Liver (tissue), 9 donors: ENCODE results near the gene TMEM200A. TPM values are rescaled to one million over a fixed set of nuclear protein-coding genes. Genes with fewer than 3 reads are reported as not detected.

ENCODE experiments used
- DNase-seq: peaks from one replicate; pipeline ENCODE4 v3.0.0-alpha.2; 2017; ENCODE audit warnings: low spot score
- H3K27ac ChIP-seq, 2 donors: one replicate each; pipeline ENCODE4 v1.7.0; 2013; ENCODE audit warnings: inconsistent platforms in 2 of 2, low read length in 2 of 2, control low read depth in 1 of 2, low read depth in 1 of 2, mild to moderate bottlenecking in 1 of 2
- H3K27me3 ChIP-seq, 4 donors: one replicate each; pipeline versions ENCODE4 v1.6.1 to v1.7.0; 2013; ENCODE audit warnings: low read length in 3 of 4, inconsistent platforms in 1 of 4, mild to moderate bottlenecking in 1 of 4, moderate library complexity in 1 of 4; ENCODE audit not compliant: control insufficient read depth in 4 of 4, insufficient read depth in 4 of 4
- H3K36me3 ChIP-seq, 4 donors: one replicate each; pipeline versions ENCODE4 v1.6.1 to v1.7.0; 2013; ENCODE audit warnings: low read length in 3 of 4, mild to moderate bottlenecking in 3 of 4, low read depth in 1 of 4, moderate library complexity in 1 of 4; ENCODE audit not compliant: control insufficient read depth in 4 of 4, insufficient read depth in 3 of 4
- H3K4me1 ChIP-seq, 4 donors: one replicate each; pipeline versions ENCODE4 v1.6.1 to v1.7.0; 2013; ENCODE audit warnings: low read length in 3 of 4, mild to moderate bottlenecking in 3 of 4, moderate library complexity in 1 of 4; ENCODE audit not compliant: control insufficient read depth in 4 of 4, insufficient read depth in 4 of 4
- H3K4me3 ChIP-seq, 3 donors: one replicate each; pipeline versions ENCODE4 v1.6.1 to v1.7.0; 2013; ENCODE audit warnings: low read length in 3 of 3, control low read depth in 1 of 3, low read depth in 1 of 3, mild to moderate bottlenecking in 1 of 3
- H3K9ac ChIP-seq, 2 donors: one replicate each; pipeline ENCODE4 v1.7.0; 2013; ENCODE audit warnings: low read length in 2 of 2, mild to moderate bottlenecking in 2 of 2, moderate library complexity in 2 of 2, control low read depth in 1 of 2, low read depth in 1 of 2
- H3K9me3 ChIP-seq, 4 donors: one replicate each; pipeline versions ENCODE4 v1.6.1 to v1.7.0; 2013; ENCODE audit warnings: low read length in 3 of 4; ENCODE audit not compliant: control insufficient read depth in 4 of 4
- EGR1 ChIP-seq, 2 donors: IDR thresholded peaks; 2 replicates each; pipeline ENCODE4 v1.6.1; 2016 to 2018; ENCODE audit warnings: antibody characterized with exemption in 2 of 2, low read depth in 2 of 2
- FOXA1 ChIP-seq: IDR thresholded peaks from 2 replicates; pipeline ENCODE4 v1.6.1; 2016; ENCODE audit warnings: antibody characterized with exemption
- FOXA2 ChIP-seq: IDR thresholded peaks from 2 replicates; pipeline ENCODE4 v1.6.1; 2016; ENCODE audit warnings: antibody characterized with exemption
- GABPA ChIP-seq, 2 donors: IDR thresholded peaks in 1 of 2; conservative IDR thresholded peaks in 1 of 2; 2 replicates each; pipeline ENCODE4 v1.6.1; 2016; ENCODE audit warnings: antibody characterized with exemption in 2 of 2, mild to moderate bottlenecking in 1 of 2, moderate library complexity in 1 of 2
- HNF4A ChIP-seq, 2 donors: conservative IDR thresholded peaks; 2 replicates each; pipeline ENCODE4 v1.6.1; 2016; ENCODE audit warnings: antibody characterized with exemption in 2 of 2, mild to moderate bottlenecking in 2 of 2
- HNF4G ChIP-seq: IDR thresholded peaks from 2 replicates; pipeline ENCODE4 v1.6.1; 2016; ENCODE audit warnings: antibody characterized with exemption
- JUND ChIP-seq, 2 donors: IDR thresholded peaks; 2 replicates each; pipeline ENCODE4 v1.6.1; 2016; ENCODE audit warnings: antibody characterized with exemption in 2 of 2
- NR2F2 ChIP-seq: IDR thresholded peaks from 2 replicates; pipeline ENCODE4 v1.6.1; 2016; ENCODE audit warnings: antibody characterized with exemption
- RAD21 ChIP-seq, 2 donors: IDR thresholded peaks; 2 replicates each; pipeline ENCODE4 v1.6.1; 2016; ENCODE audit warnings: antibody characterized with exemption in 2 of 2, mild to moderate bottlenecking in 2 of 2
- RXRA ChIP-seq, 2 donors: IDR thresholded peaks; 2 replicates each; pipeline ENCODE4 v1.6.1; 2017 to 2018; ENCODE audit warnings: antibody characterized with exemption in 2 of 2, mild to moderate bottlenecking in 1 of 2
- SP1 ChIP-seq: IDR thresholded peaks from 2 replicates; pipeline ENCODE4 v1.6.1; 2018; ENCODE audit warnings: antibody characterized with exemption, mild to moderate bottlenecking
- TAF1 ChIP-seq: conservative IDR thresholded peaks from 2 replicates; pipeline ENCODE4 v1.6.1; 2016; ENCODE audit warnings: antibody characterized with exemption, mild to moderate bottlenecking
- YY1 ChIP-seq: IDR thresholded peaks from 2 replicates; pipeline ENCODE4 v1.6.1; 2016; ENCODE audit warnings: antibody characterized with exemption, mild to moderate bottlenecking
- WGBS: extraction: QIAGEN DNeasy Blood & Tissue Kit; methylation state at CpG from one replicate; pipeline ENCODE4 v1.1.7; 2013; 5-methylcytosine and 5-hydroxymethylcytosine counted together
- polyA plus RNA-seq, 2 donors: library from polyadenylated mRNA; stranded (reverse) in 1 of 2; unstranded in 1 of 2; fragments of 200-250 nt in 1 of 2; fragments of >200 nt in 1 of 2; fragmentation: Nextera tagmentation in 1 of 2; extraction: Ambion mirVana in 1 of 2; gene quantifications; one replicate each; pipeline versions ENCODE4 v1.2.1 to v1.2.3, GENCODE V29; 2013 to 2015
- total RNA-seq, 2 donors: library from RNA; depleted of rRNA; stranded (reverse); fragments of >200 nt; gene quantifications; one replicate each; pipeline ENCODE4 v1.2.3, GENCODE V29; 2014
- TF ChIP-seq, protein P1 (sequence below): IDR thresholded peaks from 2 replicates; pipeline ENCODE4 v1.6.1; 2016; ENCODE audit warnings: antibody characterized with exemption, mild to moderate bottlenecking
- TF ChIP-seq, protein P2 (sequence below): IDR thresholded peaks from 2 replicates; pipeline ENCODE4 v1.6.1; 2016; ENCODE audit warnings: antibody characterized with exemption
- TF ChIP-seq, protein P3 (sequence below): fragments of 150-350 bp; IDR thresholded peaks from 2 replicates; pipeline ENCODE4 v1.5.1; 2017; ENCODE audit warnings: improper control_type of control experiment, low read depth, low read length; ENCODE audit not compliant: missing input control
- TF ChIP-seq, protein P4 (sequence below): IDR thresholded peaks from 2 replicates; pipeline ENCODE4 v1.6.1; 2016; ENCODE audit warnings: antibody characterized with exemption
- TF ChIP-seq, protein P5 (sequence below): IDR thresholded peaks from 2 replicates; pipeline ENCODE4 v1.6.1; 2016; ENCODE audit warnings: antibody characterized with exemption
- donor health status: healthy.
- donor health status: healthy.
- donor health status: healthy.
- donor health status: healthy.
- donor health status: healthy.

Gene TMEM200A
- total and polyA plus RNA-seq, 4 donors = 0.08 to 0.33 (median 0.09) TPM

DNA sequence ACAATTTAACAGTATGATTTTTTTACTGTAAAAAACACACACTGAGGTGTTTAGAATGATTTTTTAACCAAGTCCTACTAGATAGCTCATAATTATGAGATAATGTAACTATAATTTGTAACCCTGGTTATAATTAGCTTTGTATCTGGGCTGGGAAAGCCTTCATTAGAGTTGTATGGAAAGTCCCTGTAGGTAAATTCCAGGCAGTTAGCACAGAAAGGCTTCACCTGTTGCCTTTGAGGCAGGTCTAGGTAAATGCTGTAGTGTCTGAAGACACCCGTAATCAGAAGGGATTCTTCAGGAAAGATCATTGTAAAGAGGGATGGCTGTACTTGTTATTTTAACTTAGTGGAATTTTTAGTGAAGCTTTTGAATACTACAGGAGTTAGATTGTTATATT, 1.9 kb downstream of the TMEM200A start:
- Histone ChIP-seq H3K9me3 (no peaks in the 10 kb centered on the region), H3K9ac (no peak overlapping the region), H3K27ac (no peak overlapping the region), H3K27me3 (peaks cover 0 to 18% (median 2%) of the 10 kb centered on the region in 4 donors), H3K4me1 (peaks cover 8 to 15% (median 11%) of the 10 kb centered on the region in 4 donors), H3K36me3 (no peaks in the 10 kb centered on the region), H3K4me3 (no peak overlapping the region)
- WGBS = 86% methylated on average over 1 of the region's 1 CpG
- TF ChIP-seq RXRA (IDR thresholded peaks at IDR 0.05) (no peak), FOXA1 (no peak), RAD21 (IDR thresholded peaks at IDR 0.05) (no peak), YY1 (no peak), SP1 (no peak), HNF4G (no peak), GABPA (IDR thresholded peaks at IDR 0.05 in 1 of 2, conservative IDR thresholded peaks at IDR 0.05 in 1 of 2) (no peak), NR2F2 (no peak)
- TF ChIP-seq, protein P1, sequence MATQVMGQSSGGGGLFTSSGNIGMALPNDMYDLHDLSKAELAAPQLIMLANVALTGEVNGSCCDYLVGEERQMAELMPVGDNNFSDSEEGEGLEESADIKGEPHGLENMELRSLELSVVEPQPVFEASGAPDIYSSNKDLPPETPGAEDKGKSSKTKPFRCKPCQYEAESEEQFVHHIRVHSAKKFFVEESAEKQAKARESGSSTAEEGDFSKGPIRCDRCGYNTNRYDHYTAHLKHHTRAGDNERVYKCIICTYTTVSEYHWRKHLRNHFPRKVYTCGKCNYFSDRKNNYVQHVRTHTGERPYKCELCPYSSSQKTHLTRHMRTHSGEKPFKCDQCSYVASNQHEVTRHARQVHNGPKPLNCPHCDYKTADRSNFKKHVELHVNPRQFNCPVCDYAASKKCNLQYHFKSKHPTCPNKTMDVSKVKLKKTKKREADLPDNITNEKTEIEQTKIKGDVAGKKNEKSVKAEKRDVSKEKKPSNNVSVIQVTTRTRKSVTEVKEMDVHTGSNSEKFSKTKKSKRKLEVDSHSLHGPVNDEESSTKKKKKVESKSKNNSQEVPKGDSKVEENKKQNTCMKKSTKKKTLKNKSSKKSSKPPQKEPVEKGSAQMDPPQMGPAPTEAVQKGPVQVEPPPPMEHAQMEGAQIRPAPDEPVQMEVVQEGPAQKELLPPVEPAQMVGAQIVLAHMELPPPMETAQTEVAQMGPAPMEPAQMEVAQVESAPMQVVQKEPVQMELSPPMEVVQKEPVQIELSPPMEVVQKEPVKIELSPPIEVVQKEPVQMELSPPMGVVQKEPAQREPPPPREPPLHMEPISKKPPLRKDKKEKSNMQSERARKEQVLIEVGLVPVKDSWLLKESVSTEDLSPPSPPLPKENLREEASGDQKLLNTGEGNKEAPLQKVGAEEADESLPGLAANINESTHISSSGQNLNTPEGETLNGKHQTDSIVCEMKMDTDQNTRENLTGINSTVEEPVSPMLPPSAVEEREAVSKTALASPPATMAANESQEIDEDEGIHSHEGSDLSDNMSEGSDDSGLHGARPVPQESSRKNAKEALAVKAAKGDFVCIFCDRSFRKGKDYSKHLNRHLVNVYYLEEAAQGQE = no peak
- TF ChIP-seq, protein P2, sequence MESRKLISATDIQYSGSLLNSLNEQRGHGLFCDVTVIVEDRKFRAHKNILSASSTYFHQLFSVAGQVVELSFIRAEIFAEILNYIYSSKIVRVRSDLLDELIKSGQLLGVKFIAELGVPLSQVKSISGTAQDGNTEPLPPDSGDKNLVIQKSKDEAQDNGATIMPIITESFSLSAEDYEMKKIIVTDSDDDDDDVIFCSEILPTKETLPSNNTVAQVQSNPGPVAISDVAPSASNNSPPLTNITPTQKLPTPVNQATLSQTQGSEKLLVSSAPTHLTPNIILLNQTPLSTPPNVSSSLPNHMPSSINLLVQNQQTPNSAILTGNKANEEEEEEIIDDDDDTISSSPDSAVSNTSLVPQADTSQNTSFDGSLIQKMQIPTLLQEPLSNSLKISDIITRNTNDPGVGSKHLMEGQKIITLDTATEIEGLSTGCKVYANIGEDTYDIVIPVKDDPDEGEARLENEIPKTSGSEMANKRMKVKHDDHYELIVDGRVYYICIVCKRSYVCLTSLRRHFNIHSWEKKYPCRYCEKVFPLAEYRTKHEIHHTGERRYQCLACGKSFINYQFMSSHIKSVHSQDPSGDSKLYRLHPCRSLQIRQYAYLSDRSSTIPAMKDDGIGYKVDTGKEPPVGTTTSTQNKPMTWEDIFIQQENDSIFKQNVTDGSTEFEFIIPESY = no peak
- no peak for DNase-seq

GRCh38 chr6:130368576-130368975, 2.8 kb downstream of the TMEM200A start:
- Histone ChIP-seq H3K27ac (no peak overlapping the region), H3K4me3 (no peak overlapping the region), H3K9me3 (no peaks in the 10 kb centered on the region), H3K27me3 (peaks cover 0 to 18% (median 2%) of the 10 kb centered on the region in 4 donors), H3K4me1 (peaks cover 8 to 15% (median 11%) of the 10 kb centered on the region in 4 donors), H3K9ac (no peak overlapping the region), H3K36me3 (no peaks in the 10 kb centered on the region)
- WGBS = 67% methylated on average over 1 of the region's 1 CpG
- no peak for DNase-seq
- TF ChIP-seq, protein P3, sequence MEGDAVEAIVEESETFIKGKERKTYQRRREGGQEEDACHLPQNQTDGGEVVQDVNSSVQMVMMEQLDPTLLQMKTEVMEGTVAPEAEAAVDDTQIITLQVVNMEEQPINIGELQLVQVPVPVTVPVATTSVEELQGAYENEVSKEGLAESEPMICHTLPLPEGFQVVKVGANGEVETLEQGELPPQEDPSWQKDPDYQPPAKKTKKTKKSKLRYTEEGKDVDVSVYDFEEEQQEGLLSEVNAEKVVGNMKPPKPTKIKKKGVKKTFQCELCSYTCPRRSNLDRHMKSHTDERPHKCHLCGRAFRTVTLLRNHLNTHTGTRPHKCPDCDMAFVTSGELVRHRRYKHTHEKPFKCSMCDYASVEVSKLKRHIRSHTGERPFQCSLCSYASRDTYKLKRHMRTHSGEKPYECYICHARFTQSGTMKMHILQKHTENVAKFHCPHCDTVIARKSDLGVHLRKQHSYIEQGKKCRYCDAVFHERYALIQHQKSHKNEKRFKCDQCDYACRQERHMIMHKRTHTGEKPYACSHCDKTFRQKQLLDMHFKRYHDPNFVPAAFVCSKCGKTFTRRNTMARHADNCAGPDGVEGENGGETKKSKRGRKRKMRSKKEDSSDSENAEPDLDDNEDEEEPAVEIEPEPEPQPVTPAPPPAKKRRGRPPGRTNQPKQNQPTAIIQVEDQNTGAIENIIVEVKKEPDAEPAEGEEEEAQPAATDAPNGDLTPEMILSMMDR = no peak
- TF ChIP-seq YY1 = no peak
- TF ChIP-seq TAF1 = no peak
- TF ChIP-seq HNF4G = no peak
- no peak for TF ChIP-seq FOXA1
- TF ChIP-seq, protein P2 = no peak
- TF ChIP-seq JUND (IDR thresholded peaks at IDR 0.05) = no peak
- no peak for TF ChIP-seq NR2F2
- TF ChIP-seq GABPA (IDR thresholded peaks at IDR 0.05 in 1 of 2, conservative IDR thresholded peaks at IDR 0.05 in 1 of 2) = no peak
- no peak for TF ChIP-seq HNF4A (conservative IDR thresholded peaks at IDR 0.05)
- TF ChIP-seq, protein P4, sequence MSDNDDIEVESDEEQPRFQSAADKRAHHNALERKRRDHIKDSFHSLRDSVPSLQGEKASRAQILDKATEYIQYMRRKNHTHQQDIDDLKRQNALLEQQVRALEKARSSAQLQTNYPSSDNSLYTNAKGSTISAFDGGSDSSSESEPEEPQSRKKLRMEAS = no peak
- TF ChIP-seq, protein P1 = no peak
- no peak for TF ChIP-seq RAD21 (IDR thresholded peaks at IDR 0.05)
- no peak for TF ChIP-seq RXRA (IDR thresholded peaks at IDR 0.05)
- TF ChIP-seq, protein P5, sequence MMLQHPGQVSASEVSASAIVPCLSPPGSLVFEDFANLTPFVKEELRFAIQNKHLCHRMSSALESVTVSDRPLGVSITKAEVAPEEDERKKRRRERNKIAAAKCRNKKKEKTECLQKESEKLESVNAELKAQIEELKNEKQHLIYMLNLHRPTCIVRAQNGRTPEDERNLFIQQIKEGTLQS = no peak
- TF ChIP-seq FOXA2 = no peak
- no peak for TF ChIP-seq EGR1 (IDR thresholded peaks at IDR 0.05; ENCODE audit: low read depth in 2 of 2)
- no peak for TF ChIP-seq SP1
